Measurements from ENCODE around the gene SLC35D1.

The SLC35D1 gene

DNA sequence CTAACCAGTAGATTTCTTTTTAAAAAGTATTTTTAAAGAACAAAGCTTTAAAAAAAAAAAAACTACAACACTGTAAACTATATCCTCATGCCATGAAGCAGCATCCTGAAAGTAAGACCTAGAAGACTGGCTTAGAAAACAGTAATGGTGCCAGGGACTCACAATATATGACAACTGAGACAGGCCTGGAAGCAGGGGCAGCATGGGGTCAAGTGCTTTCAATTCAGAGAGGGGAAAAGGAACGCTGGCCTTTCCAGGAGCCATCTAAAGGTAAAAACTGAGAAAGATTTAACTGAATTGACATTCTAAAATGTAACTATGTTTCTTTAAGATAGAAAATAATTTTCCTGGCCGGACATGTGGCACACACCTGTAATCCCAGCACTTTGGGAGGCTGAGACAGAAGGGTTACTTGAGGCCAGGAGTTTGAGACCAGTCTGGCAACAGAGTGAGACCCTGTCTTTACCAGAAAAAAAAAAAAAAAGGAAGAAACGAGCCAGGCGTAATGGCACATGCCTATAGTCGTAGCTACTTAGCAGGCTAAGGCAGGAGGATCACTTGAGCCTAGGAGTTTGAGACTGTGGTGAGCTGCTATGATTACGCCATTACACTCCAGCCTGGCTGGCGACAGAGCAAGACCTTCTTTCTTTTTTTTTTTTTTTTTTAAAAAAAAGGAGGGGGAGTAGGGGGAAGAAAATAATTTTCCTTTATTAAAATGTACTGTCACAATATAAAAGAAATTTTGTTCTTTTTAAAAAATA, 54.1 kb downstream of the SLC35D1 start:
- no peak overlapping the region for H3K4me3 ChIP-seq (replicated peaks in 1 of 2; ENCODE audit: low read depth in 2 of 2, low read length in 2 of 2)
- no peak for DNase-seq (ENCODE audit: low read depth in 2 of 2)
- TF ChIP-seq, protein P1, sequence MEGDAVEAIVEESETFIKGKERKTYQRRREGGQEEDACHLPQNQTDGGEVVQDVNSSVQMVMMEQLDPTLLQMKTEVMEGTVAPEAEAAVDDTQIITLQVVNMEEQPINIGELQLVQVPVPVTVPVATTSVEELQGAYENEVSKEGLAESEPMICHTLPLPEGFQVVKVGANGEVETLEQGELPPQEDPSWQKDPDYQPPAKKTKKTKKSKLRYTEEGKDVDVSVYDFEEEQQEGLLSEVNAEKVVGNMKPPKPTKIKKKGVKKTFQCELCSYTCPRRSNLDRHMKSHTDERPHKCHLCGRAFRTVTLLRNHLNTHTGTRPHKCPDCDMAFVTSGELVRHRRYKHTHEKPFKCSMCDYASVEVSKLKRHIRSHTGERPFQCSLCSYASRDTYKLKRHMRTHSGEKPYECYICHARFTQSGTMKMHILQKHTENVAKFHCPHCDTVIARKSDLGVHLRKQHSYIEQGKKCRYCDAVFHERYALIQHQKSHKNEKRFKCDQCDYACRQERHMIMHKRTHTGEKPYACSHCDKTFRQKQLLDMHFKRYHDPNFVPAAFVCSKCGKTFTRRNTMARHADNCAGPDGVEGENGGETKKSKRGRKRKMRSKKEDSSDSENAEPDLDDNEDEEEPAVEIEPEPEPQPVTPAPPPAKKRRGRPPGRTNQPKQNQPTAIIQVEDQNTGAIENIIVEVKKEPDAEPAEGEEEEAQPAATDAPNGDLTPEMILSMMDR (IDR thresholded peaks at IDR 0.05; ENCODE audit: low read depth, low read length): no peak

GRCh38 chr1:66998972-66999371, 55.0 kb downstream of the SLC35D1 start:
- TF ChIP-seq, protein P1 (IDR thresholded peaks at IDR 0.05; ENCODE audit: low read depth, low read length): no peak
- H3K4me3 ChIP-seq (replicated peaks in 1 of 2; ENCODE audit: low read depth in 2 of 2, low read length in 2 of 2): no peak overlapping the region
- no peak for DNase-seq (ENCODE audit: low read depth in 2 of 2)

DNA sequence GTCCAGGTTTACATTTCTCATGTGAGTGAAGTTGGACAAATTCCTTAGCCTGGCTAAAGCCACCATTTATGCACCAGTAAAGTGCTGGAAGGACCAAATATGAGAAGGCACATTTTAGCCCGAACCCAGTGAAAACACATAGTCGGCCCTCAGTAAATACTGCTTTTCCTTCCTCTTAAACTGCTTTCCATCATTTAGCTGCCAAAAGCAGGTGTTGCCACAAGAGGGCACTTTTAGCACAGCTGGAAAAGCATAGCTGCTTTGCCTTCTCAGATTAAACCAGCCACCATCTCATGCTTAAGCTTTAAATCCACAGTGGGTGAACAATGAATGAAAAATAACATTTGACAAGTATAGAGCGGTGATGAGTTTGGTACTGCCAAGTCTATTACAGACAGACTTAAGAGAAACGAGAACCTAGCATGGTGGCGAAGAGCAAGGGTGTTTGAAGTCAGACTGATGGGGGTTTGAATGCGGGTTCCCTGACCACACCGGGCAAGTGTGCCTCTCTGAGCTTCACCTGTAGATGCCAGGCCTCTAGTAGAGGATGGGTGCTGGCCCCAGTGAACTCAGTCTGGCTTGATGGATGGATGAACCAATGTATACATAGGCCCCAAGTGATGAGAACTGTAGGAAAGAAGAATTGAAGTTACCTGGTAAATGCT, 57.8 kb downstream of the SLC35D1 start:
- peak; percentile 85 for DNase-seq (ENCODE audit: low read depth in 2 of 2)
- TF ChIP-seq, protein P1 (IDR thresholded peaks at IDR 0.05; ENCODE audit: low read depth, low read length): peak; percentile 89
- no peak overlapping the region for H3K4me3 ChIP-seq (replicated peaks in 1 of 2; ENCODE audit: low read depth in 2 of 2, low read length in 2 of 2)

GRCh38 chr1:66993076-66993475, 60.9 kb downstream of the SLC35D1 start:
- no peak overlapping the region for H3K4me3 ChIP-seq (replicated peaks in 1 of 2; ENCODE audit: low read depth in 2 of 2, low read length in 2 of 2)
- TF ChIP-seq, protein P1 (IDR thresholded peaks at IDR 0.05; ENCODE audit: low read depth, low read length): no peak

DNA sequence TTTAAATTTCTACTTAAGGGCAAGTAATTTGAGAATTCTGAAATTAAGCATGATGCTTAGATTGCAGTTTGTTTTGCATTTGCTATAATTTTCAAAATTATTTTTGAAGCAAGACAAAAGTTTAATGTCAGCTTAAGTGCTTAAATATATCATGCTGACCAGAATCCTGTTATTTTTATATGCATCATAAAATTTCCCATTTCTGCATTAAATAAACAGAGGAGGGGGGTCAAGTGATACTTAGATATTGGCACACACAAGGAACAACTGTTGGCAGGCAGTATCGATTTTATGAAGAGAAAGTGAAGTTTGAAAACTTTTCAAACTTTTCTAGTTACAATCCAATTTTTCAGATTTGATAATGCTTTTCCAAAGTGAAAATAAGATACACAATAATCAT, 68.1 kb downstream of the SLC35D1 start:
- H3K4me3 ChIP-seq (replicated peaks in 1 of 2; ENCODE audit: low read depth in 2 of 2, low read length in 2 of 2): no peak overlapping the region
- TF ChIP-seq, protein P1 (IDR thresholded peaks at IDR 0.05; ENCODE audit: low read depth, low read length): no peak
- no peak for DNase-seq (ENCODE audit: low read depth in 2 of 2)

More at GRCh38 chr1:66993076-66993475, 60.9 kb downstream of the SLC35D1 start:
- no peak for DNase-seq (ENCODE audit: low read depth in 2 of 2)

GRCh38 chr1:66984491-66984890, 69.5 kb downstream of the SLC35D1 start:
- TF ChIP-seq, protein P1 (IDR thresholded peaks at IDR 0.05; ENCODE audit: low read depth, low read length): no peak
- no peak for DNase-seq (ENCODE audit: low read depth in 2 of 2)
- H3K4me3 ChIP-seq (replicated peaks in 1 of 2; ENCODE audit: low read depth in 2 of 2, low read length in 2 of 2): no peak overlapping the region
